OCI-LY1 (cell line): ENCODE results near the gene TANC1.

Experiments
- CTCF ChIP-seq: fragments of 200-600 bp; sonication (generic), shearing (Covaris generic); IDR thresholded peaks from 2 replicates; pipeline ENCODE4 v1.5.1; 2017; ENCODE audit warnings: mild to moderate bottlenecking, antibody characterized with exemption, low read length, moderate library complexity, mixed read lengths
- EZH2 ChIP-seq: fragments of 200-600 bp; sonication (generic), shearing (Covaris generic); IDR thresholded peaks from 2 replicates; pipeline ENCODE4 v1.8.0; 2017; ENCODE audit warnings: borderline replicate concordance, mixed run types, mild to moderate bottlenecking, antibody characterized with exemption, low read length, moderate library complexity, mixed read lengths

GRCh38 chr2:159128191-159128590, 159.8 kb downstream of the TANC1 start:
- TF ChIP-seq CTCF (no peak), EZH2 (no peak)
